Measurements from ENCODE around the gene TRIM10.

Gene TRIM10, protein sequence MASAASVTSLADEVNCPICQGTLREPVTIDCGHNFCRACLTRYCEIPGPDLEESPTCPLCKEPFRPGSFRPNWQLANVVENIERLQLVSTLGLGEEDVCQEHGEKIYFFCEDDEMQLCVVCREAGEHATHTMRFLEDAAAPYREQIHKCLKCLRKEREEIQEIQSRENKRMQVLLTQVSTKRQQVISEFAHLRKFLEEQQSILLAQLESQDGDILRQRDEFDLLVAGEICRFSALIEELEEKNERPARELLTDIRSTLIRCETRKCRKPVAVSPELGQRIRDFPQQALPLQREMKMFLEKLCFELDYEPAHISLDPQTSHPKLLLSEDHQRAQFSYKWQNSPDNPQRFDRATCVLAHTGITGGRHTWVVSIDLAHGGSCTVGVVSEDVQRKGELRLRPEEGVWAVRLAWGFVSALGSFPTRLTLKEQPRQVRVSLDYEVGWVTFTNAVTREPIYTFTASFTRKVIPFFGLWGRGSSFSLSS

DNA sequence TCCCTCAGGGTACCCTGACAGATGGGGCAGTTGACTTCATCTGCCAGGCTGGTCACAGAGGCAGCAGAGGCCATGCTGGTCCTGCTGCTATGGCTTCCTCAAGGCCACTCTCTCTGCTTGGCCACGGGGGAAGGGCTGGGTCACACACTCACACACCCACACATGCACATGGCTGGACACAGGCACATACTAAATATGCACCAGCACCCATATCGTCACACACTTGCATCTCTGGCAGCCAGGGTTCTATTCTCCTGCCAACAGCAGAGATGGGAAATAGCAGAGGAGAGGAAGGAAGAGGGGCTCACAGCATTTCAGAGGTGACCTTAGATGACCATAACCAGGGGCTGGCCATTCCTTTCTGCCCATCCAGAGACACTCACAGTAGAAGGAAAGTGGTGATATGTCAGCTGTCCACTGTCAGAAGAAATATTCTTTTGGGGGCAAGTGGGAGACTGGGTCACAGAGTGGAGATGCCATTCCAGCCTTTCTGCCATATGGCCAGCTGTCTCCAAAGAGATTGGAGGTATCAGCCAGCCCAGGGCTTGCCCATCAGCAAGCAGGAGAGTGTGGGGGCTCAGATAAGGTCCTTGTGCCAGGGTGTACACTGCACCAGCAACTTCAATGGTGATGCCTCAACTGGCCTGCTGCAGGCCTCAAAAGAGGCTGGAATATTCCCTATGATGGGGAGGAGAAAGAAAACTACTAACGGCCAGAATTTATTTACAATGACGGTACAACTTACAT, at the start of gene TRIM10:
TSS of gene TRIM10 (minus strand) at position 427 of the 747 bp plus-strand sequence. CDS start at position 74, 353 bp downstream.
- DNase-seq, result no peak

DNA sequence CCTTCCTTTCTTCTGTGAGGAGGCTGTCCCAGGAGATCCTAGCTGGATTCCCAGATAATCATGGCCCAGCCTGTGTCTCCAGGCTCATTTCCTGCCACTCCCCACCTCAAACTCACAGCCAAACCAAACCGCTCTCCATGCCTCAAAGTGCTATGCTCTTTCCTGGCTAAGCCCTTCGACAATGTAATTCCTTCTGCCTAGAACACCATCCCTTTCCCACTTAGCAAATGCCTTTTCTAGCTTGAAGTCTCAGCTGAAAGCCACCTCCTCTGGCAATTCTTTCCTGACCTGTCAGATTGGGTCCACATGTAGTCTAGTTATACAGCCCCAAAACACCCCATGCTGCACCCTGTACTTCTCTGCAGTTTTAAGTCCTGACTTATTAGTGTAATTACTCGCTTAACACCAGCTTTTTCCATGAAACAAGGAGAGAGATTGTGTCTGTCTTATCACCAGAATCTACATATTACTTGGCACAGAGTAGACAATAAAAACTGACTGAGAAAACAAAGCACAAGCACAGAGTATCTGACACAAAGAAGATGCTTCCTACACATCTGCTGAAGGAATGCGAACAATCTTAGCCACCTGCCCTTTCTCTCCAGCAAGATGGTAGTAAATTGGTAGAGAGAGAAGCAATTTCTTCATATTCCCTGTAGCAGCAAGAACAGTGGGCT, 46.7 kb upstream of the TRIM10 start:
- no peak for DNase-seq

DNA sequence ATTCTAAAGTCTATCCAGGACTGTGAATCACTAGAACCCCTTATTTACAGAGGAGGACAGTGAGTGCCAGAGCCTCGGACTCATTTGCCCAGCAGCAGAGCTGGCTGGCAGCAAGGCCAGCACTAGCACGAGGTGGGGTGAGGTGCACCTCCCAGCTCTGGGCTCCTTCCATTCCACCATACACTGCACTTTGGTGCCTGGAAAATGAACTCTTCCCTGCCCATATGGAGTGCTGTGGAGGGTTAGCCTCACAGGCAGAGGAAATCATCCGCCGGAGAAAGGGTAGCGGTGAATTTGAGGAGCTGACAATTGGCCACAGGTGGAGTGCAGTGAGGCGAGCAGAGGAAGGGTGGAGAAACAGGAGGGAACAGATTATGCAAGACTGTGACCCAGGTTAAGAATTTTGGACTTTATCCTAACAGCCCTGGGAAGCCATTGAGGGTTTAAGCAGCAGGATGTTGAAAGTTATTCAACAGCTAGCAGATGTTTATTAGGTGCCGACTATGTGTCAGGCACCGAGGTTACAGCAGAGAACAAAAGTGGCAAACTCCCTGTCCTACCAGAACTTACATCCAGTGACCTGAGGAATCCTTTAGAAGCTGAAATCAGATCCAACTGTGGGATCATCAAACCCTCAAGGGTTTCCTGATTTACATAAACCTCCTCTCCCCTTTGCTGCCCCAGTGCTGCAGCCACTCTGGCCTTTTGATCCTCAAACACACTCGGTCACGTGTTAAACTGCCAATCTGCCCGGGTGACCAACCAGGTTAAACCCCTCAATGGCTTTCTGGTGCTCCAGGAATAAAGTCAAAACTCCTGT, 46.0 kb upstream of the TRIM10 start:
- DNase-seq, result no peak

DNA sequence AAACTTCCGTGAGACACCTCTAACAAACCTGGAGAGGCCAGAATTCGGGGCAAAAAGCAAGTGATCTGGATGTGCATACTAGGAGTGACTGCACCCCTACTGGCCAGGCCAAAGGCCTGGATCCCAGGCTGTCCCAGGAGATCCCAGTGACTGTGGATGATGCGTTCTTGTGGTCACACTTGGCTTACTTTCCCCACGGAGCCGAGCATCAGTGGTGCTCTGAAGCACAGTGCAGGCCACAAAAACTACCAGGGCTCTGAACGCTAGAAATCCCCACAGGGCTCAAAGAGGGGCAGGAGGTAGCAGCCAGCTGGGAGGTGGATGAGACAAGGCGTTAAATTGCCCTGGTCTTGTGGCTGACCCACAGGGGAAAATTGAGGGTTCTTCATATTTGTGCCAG, 45.1 kb upstream of the TRIM10 start:
- no peak for DNase-seq

DNA sequence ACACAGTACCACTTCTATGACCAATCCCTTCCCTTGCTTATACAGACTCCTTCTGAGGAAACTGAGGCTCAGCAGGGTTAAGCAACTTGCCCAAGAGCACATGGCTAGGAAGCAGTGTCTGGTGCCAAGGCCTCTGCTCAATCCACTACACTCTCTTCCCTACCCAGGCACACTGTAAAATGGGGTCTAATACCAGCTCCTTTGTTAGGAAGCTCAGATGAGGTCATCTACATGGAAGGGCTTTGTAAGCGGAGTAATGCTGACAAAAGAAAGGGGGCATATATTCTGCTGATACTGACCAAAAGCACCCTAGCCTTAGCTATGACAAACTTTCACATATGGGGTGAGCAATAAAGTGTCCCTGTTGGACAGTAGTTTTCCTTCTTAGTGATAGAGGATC, 43.1 kb upstream of the TRIM10 start:
- DNase-seq, result no peak

DNA sequence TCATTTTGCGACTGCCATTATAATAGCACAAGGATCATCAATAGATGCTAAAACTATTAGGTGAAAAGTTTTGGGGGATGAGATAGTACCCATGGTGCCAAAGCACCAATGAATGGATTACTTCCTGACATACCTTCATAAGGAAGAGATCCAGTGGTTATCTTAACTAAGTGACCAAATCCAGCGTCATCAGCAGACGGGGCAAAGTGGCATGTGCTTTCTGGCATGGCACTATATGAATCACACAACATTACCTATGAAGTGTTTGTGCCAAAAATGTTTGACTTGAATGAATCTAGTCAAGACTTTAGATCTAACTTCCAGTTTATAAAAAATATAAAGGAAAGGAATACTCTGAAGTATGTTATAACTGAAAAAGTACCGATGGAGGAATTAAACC, 41.4 kb upstream of the TRIM10 start:
- DNase-seq, result no peak

DNA sequence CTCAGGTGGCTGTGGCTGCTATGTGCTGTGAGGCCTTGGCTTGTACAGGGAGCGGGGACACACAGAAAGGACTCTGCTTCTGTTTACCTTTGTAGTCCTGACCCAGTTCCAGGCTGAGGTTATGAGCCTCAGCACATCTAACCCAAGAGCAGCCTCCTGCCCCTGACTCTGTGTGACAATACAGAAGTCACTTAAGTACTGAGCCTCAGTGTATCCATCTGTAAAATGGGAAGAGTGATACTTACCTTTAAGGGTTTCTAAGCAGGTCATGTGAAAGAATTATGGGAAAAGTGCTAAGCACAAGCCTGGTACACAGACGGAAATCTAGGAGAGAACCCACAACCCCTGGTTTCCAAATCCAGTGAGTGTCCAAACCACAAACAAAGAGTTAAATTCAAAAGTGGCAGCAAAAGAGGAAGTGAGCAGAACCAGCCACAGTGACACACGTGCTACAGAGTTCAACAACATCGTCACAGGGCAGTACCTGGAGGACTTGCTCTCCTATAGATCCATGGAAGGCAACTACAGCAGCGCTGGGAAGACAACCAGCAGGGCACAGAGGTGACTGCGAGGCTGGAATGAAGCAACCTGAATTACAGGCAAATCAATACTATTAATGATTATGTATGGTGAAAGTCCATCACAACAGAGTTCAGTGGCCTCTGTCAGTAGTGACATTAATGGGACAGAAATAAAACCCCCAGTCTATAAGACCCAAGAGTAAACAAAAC, 39.7 kb upstream of the TRIM10 start:
- DNase-seq, result no peak

DNA sequence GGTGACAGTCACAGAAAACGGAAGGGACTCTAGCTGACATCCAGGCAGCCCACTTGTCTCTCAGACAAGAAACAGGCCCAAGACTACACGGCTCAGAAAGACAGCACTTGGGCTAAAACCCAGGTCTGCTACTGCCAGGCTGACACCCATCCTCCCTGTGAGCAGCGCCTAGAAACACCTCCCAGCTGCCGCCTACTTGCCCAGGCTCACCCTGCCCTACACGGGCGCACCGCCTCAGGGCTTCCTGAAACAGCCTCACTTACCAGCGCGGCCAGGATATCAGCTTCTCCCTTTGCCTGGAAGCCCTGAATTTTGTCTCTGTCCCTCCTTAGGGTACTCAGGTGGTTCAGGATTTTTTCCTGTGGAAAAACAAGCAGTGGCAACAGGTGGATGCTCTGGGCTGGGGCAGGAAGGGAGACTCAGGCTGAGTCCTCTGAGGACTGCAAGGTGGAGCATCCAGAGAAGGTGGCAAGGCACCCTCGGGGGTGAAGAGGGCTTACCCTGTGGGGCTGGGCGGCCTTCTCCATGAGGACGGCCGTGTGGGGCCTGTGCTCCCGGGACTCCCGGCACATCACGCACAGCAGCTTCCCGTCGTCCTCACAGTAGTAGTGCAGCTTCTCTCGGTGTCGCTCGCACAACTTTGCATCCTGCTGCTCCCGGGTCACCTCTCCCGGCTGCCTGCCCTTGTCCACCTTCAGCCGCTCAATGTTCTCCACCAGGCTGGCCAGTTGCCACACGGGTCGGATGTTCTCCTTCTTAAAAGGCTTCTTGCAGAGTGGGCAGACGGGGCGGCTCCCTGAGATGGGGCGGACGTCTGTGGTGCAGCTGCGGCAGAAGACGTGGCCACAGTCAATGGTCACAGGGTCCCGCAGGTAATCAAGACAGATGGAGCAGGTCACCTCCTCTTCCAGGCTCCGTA, 37.4 kb upstream of the TRIM10 start:
- DNase-seq, result no peak

DNA sequence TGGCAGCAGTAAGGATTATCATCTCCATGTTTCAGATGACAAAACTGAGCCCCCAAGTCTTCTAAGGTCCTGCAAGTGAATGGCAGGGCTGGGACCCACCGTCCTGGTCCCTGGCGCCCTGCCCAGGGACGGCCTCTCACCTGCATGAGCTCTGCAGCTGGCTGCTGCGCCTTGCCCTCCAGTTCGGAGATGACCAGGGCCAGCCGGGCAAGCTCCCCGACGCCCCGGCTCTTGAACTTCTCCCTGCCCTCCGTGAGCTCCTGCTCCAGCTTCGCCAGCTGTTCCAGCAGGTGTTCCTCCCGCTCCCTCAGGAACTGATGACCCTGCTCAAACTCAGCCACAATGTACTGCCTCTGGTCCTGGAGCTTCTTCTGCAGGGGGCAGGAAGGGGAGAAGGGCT, 35.4 kb upstream of the TRIM10 start:
- no peak for DNase-seq

DNA sequence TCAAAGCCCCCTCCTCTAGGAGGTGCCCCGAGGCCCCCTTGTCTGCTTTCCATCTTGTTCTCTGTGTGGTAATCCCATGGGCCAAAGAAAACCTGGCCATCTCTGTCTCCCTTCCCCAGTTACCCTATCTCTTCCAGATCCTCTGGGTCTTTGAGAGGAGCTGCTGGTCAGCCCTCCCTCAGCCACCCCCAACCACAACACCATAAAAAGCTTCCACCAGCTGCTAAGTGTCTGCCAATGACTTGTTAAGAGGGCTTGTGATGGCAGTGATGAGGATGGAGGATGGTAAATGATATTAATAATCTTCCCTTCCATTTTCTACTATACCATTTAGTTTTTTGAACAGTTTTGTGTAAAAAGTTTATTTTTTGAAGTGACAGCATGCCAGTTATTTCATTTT, 34.9 kb upstream of the TRIM10 start:
- no peak for DNase-seq

DNA sequence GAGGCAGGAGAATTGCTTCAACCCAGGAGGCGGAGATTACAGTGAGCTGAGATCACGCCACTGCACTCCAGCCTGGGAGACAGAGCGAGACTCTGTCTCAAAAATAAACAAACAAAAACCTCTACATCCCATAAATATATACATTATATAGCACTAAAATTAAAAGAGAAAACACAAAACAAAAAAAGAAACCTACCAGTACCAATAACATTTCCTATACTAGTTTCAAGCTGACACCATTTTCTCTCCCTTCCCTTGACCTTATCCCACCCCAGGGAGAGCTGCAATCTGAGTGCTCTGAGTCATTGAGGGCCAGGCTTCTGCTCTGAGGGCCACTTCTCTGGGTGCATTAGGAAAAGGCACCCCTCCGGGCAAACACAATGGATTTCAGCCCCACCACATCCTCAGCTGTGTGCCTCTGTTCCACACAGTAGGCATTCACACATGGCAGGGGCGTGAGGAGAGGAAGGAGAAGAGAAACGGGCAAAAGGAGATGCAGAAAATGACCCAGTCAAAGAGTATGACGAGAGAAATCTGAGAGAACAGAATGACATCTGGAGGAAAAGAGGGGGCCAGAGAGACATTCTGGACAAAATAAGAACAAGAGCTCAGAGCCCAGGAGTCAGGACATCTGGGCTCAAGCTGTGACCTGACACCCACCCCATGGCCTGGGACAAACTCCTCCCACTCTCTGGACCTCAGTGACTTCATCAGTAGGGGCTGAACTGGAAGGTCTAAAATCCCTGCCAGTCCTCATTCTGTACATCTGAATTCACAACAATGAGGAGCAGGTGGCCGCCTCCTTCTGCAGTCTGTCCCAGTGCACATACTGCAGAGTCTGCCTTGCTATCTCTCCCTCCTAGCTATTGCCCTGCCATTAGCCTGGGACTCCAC, 34.0 kb upstream of the TRIM10 start:
- no peak for DNase-seq

DNA sequence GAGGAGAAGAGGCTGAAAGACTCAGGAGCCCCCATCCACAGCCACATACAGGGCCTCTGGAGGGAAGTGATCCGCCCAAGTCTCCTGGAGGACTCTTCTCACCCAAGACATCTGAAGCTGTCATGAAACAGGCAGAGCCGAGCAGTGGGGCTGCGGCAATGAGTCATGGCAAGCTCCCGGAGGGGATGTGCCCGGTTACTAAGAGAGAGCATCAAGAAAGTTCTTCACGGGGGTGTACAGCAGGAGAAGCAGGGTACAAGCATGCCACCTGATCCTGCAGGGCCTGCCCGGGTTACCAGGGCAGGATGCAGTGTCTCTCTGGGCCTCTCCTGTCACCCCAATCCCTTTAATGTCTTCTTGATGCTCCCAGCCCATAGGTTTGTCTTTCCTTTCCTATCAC, 31.1 kb upstream of the TRIM10 start:
- no peak for DNase-seq

DNA sequence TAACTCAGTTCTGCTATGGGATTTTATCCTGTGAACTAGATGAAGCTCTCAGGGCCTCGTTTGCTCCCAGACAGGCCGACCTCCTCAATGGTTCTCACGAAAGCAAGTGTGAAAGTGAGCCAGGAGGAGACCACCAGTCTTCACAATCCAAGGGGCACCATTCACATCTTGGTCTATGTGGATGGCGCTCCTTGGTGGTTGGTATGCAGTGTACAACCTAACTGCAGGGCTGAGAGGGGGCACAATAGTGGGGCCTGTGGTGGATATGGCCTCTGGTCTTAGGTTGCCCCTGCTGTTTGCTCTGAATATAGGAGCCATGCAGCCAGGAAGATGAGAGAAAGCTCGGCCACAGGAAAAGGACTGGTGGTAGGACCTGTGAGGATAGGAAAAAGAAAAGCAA, 27.5 kb upstream of the TRIM10 start:
- no peak for DNase-seq

DNA sequence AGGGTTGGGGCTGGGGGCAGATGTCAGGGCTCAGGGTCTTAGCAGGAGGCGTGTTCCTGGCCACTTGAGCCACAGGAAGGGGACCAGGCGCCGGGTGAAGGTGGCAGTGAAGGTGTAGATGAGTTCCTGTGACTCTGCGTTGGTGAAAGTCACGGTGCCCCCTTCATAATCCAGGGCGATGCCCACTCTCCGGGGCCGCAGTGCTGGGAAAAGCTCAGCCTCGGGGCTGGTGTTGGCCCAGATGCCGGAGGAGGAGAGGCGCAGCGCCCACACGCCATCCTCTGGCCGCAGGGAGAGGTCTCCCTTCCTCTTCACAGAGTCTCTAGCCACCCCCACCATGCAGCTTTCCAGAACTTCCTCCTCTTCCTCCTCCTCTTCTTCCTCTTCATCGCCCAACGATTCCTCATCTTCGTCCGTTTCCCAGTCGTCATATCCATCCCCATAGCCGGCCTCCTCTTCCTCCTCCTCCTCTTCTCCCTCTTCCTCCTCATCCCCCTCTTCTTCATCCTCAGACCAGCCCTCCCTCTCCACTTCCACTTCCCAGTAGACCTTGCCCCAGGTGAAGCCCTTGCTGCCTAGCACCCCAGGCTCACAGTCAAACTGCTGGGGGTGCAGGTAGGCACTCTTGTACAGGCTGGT, 25.0 kb upstream of the TRIM10 start:
- no peak for DNase-seq

DNA sequence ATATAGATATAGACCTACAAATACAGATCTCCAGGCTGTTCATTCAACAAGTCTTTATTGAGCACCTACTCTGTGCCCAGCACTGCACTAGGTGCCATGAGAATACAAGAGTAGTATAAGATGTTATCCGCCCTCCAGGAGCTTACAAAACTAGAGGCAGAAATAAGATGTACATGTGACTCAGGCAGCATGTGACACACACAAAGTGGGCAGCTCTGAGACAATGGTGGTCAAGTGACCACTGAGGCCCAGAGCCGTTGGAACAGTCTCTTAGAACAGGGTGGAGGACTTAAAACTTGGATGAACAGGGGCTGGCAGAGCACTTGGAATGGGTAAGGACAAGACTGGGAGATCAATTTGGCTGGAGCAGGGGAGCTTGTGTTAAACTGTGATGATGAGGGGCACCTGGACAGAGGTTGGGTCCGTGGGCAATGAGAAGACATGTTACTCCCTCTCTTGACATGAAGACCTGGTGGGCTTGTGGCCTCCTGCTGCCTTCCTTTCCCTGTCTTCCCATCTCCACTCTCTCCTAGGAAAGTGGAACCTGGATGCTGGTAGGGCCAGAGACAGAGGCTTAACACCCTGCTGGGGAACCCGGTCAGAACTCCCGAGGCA, 23.5 kb upstream of the TRIM10 start:
- DNase-seq, result no peak

DNA sequence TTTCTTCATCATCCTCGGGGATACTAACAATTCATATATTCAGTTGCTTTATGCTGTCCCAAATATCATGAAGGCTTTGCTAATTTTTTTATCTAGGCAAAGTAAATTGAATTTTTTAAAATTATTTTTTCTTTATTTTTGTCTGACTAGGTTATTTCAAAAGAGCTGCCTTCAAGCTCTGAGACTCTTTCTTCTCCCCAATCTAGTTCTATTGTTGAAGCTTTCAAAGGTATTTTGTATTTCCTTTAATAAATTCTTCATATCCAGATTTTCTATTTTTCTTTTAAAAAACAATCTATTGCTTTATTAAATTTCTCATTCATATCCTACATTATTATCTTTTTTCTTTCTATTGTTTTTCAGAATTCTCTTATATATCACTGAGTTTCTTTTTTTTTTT, 19.1 kb upstream of the TRIM10 start:
- no peak for DNase-seq

DNA sequence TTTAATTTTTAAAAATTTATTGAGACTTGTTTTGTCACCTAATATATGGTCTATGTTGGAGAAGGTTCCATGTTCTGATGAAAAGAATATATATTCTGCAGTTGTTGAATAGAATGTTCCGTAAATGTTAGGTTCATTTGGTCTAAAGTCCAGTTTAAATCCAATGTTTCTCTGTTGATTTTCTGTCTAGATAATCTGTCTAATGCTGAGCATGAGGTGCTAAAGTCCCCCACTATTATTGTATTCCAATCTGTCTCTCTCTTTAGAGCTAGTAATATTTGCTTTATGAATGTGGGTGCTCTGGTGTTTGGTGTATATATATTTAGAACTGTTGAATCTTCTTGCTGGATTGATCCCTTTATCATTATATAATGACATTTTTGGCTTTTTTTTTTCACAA, 17.8 kb upstream of the TRIM10 start:
- DNase-seq, result no peak

DNA sequence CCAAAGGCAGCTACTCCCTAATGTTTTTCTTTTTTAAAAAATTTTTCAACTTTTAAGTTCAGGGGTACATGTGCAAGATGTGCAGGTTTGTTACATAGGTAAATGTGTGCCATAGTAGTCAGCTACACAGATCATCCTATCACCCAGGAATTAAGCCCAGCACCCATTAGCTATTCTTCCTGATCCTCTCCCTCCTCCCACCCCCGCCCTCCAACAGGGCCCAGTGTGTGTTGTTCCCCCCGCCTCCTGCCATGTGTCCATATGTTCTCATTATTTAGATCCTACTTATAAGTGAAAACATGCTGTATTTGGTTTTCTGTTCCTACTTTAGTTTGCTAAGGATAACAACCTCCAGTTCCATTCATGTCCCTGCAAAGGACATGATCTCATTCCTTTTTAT, 14.8 kb upstream of the TRIM10 start:
- DNase-seq, result no peak

DNA sequence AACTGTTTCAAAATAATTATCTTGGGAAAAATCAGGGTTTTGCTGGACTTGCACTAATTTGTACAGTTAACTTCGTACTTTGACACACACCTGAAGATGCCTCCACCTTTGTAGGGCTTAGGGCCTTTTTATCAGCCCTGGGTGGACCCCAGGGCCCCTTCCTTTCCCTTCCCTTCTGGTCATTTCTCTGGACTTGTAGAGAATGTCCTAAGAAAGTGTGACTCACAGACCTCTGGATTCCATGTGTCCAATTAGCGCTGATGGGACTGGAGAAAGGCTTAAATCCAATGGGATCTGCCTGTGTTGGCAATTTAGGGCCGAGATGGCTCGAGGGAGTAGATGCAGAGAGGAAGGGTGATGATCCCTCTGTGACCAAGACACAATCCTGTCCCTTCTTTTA, 11.7 kb upstream of the TRIM10 start:
- no peak for DNase-seq

Measured in NCI-H2029 treated with DMSO at 0.1 percent for 48 hours (cell line).